GM23338 (cell line): ENCODE results near the gene FUT8.

Source experiments
- CREB1 ChIP-seq: fragments of 250-450 bp; sonication (Bioruptor Pico); IDR thresholded peaks from 2 replicates; pipeline ENCODE4 v1.5.0; 2020; ENCODE audit warnings: low read depth, mild to moderate bottlenecking, moderate library complexity
- EZH2 ChIP-seq: fragments of 200-600 bp; sonication (generic); IDR thresholded peaks from one replicate; pipeline ENCODE4 v1.8.0; 2017; ENCODE audit warnings: antibody characterized with exemption, mild to moderate bottlenecking, low read depth; ENCODE audit not compliant: unreplicated experiment
- EZH2phosphoT487 ChIP-seq: fragments of 200-600 bp; sonication (generic); IDR thresholded peaks from one replicate; pipeline ENCODE4 v1.8.1; 2018; ENCODE audit warnings: antibody characterized with exemption; ENCODE audit not compliant: unreplicated experiment
- JUNB ChIP-seq: IDR thresholded peaks from one replicate; pipeline ENCODE4 v1.6.1; 2016; ENCODE audit warnings: antibody characterized with exemption; ENCODE audit not compliant: unreplicated experiment
- NANOG ChIP-seq: IDR thresholded peaks from 2 replicates; pipeline ENCODE4 v1.6.1; 2016; ENCODE audit warnings: antibody characterized with exemption, borderline replicate concordance
- POLR2AphosphoS5 ChIP-seq: IDR thresholded peaks from 2 replicates; pipeline ENCODE4 v1.6.1; 2016; ENCODE audit warnings: antibody characterized with exemption, low read depth
- STAT1 ChIP-seq: IDR thresholded peaks from one replicate; pipeline ENCODE4 v1.6.1; 2016; ENCODE audit warnings: antibody characterized with exemption; ENCODE audit not compliant: unreplicated experiment
- ZNF114 ChIP-seq: fragments of 250-450 bp; sonication (Bioruptor Pico); IDR thresholded peaks from 2 replicates; pipeline ENCODE4 v1.5.0; 2020; ENCODE audit warnings: mild to moderate bottlenecking, moderate library complexity
- ZNF331 ChIP-seq: fragments of 250-450 bp; sonication (Bioruptor Pico); IDR thresholded peaks from 2 replicates; pipeline ENCODE4 v1.5.0; 2020; ENCODE audit warnings: low read depth, mild to moderate bottlenecking, moderate library complexity
- TF ChIP-seq, protein P1 (sequence below), 2 experiments: fragments of 200-600 bp in 1 of 2; sonication (generic) in 1 of 2; conservative IDR thresholded peaks; 2 replicates each; pipeline versions ENCODE4 v1.5.1 to v1.6.1; 2016 to 2017; ENCODE audit warnings: antibody characterized with exemption in 2 of 2, low read depth in 2 of 2, mild to moderate bottlenecking in 2 of 2, moderate library complexity in 1 of 2
- TF ChIP-seq, protein P2 (sequence below): IDR thresholded peaks from one replicate; pipeline ENCODE4 v1.6.1; 2018; ENCODE audit warnings: antibody characterized with exemption; ENCODE audit not compliant: unreplicated experiment
- TF ChIP-seq, protein P3 (sequence below): IDR thresholded peaks from 2 replicates; pipeline ENCODE4 v1.6.1; 2016; ENCODE audit warnings: antibody characterized with exemption
- TF ChIP-seq, protein P4 (sequence below): fragments of 250-450 bp; sonication (Bioruptor Pico); IDR thresholded peaks from 2 replicates; pipeline ENCODE4 v1.5.0; 2020; ENCODE audit warnings: mild to moderate bottlenecking, moderate library complexity

DNA sequence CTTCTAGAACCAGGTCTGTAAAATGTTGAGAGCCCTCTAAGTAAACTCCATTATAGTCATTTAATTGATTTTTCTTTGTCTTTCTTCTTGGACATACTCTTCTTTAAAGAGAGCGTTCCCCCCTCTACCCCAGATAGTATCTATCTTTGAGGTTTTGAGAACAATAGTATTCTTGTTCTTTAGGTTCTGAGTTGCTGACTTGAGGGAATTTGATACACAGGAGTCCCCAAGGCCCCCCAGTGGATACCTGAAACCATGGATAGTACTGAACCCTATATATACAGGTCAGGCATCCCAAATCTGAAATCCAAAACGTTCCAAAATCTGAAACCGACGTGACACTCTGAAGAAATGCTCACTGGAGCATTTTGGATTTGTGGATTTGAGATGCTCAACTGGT lies 65.5 kb downstream of the FUT8 start:
- TF ChIP-seq POLR2AphosphoS5 (no peak), EZH2phosphoT487 (no peak), EZH2 (no peak), ZNF114 (no peak), CREB1 (CRISPR knock-in tag) (no peak), JUNB (no peak), NANOG (no peak), STAT1 (no peak), ZNF331 (CRISPR knock-in tag) (no peak)
- TF ChIP-seq, protein P1, sequence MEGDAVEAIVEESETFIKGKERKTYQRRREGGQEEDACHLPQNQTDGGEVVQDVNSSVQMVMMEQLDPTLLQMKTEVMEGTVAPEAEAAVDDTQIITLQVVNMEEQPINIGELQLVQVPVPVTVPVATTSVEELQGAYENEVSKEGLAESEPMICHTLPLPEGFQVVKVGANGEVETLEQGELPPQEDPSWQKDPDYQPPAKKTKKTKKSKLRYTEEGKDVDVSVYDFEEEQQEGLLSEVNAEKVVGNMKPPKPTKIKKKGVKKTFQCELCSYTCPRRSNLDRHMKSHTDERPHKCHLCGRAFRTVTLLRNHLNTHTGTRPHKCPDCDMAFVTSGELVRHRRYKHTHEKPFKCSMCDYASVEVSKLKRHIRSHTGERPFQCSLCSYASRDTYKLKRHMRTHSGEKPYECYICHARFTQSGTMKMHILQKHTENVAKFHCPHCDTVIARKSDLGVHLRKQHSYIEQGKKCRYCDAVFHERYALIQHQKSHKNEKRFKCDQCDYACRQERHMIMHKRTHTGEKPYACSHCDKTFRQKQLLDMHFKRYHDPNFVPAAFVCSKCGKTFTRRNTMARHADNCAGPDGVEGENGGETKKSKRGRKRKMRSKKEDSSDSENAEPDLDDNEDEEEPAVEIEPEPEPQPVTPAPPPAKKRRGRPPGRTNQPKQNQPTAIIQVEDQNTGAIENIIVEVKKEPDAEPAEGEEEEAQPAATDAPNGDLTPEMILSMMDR (conservative IDR thresholded peaks at IDR 0.05; ENCODE audit: low read depth in 2 of 2), result no peak
- TF ChIP-seq, protein P2, sequence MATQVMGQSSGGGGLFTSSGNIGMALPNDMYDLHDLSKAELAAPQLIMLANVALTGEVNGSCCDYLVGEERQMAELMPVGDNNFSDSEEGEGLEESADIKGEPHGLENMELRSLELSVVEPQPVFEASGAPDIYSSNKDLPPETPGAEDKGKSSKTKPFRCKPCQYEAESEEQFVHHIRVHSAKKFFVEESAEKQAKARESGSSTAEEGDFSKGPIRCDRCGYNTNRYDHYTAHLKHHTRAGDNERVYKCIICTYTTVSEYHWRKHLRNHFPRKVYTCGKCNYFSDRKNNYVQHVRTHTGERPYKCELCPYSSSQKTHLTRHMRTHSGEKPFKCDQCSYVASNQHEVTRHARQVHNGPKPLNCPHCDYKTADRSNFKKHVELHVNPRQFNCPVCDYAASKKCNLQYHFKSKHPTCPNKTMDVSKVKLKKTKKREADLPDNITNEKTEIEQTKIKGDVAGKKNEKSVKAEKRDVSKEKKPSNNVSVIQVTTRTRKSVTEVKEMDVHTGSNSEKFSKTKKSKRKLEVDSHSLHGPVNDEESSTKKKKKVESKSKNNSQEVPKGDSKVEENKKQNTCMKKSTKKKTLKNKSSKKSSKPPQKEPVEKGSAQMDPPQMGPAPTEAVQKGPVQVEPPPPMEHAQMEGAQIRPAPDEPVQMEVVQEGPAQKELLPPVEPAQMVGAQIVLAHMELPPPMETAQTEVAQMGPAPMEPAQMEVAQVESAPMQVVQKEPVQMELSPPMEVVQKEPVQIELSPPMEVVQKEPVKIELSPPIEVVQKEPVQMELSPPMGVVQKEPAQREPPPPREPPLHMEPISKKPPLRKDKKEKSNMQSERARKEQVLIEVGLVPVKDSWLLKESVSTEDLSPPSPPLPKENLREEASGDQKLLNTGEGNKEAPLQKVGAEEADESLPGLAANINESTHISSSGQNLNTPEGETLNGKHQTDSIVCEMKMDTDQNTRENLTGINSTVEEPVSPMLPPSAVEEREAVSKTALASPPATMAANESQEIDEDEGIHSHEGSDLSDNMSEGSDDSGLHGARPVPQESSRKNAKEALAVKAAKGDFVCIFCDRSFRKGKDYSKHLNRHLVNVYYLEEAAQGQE, result no peak
- TF ChIP-seq, protein P3, sequence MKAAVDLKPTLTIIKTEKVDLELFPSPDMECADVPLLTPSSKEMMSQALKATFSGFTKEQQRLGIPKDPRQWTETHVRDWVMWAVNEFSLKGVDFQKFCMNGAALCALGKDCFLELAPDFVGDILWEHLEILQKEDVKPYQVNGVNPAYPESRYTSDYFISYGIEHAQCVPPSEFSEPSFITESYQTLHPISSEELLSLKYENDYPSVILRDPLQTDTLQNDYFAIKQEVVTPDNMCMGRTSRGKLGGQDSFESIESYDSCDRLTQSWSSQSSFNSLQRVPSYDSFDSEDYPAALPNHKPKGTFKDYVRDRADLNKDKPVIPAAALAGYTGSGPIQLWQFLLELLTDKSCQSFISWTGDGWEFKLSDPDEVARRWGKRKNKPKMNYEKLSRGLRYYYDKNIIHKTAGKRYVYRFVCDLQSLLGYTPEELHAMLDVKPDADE, result no peak
- TF ChIP-seq, protein P4, sequence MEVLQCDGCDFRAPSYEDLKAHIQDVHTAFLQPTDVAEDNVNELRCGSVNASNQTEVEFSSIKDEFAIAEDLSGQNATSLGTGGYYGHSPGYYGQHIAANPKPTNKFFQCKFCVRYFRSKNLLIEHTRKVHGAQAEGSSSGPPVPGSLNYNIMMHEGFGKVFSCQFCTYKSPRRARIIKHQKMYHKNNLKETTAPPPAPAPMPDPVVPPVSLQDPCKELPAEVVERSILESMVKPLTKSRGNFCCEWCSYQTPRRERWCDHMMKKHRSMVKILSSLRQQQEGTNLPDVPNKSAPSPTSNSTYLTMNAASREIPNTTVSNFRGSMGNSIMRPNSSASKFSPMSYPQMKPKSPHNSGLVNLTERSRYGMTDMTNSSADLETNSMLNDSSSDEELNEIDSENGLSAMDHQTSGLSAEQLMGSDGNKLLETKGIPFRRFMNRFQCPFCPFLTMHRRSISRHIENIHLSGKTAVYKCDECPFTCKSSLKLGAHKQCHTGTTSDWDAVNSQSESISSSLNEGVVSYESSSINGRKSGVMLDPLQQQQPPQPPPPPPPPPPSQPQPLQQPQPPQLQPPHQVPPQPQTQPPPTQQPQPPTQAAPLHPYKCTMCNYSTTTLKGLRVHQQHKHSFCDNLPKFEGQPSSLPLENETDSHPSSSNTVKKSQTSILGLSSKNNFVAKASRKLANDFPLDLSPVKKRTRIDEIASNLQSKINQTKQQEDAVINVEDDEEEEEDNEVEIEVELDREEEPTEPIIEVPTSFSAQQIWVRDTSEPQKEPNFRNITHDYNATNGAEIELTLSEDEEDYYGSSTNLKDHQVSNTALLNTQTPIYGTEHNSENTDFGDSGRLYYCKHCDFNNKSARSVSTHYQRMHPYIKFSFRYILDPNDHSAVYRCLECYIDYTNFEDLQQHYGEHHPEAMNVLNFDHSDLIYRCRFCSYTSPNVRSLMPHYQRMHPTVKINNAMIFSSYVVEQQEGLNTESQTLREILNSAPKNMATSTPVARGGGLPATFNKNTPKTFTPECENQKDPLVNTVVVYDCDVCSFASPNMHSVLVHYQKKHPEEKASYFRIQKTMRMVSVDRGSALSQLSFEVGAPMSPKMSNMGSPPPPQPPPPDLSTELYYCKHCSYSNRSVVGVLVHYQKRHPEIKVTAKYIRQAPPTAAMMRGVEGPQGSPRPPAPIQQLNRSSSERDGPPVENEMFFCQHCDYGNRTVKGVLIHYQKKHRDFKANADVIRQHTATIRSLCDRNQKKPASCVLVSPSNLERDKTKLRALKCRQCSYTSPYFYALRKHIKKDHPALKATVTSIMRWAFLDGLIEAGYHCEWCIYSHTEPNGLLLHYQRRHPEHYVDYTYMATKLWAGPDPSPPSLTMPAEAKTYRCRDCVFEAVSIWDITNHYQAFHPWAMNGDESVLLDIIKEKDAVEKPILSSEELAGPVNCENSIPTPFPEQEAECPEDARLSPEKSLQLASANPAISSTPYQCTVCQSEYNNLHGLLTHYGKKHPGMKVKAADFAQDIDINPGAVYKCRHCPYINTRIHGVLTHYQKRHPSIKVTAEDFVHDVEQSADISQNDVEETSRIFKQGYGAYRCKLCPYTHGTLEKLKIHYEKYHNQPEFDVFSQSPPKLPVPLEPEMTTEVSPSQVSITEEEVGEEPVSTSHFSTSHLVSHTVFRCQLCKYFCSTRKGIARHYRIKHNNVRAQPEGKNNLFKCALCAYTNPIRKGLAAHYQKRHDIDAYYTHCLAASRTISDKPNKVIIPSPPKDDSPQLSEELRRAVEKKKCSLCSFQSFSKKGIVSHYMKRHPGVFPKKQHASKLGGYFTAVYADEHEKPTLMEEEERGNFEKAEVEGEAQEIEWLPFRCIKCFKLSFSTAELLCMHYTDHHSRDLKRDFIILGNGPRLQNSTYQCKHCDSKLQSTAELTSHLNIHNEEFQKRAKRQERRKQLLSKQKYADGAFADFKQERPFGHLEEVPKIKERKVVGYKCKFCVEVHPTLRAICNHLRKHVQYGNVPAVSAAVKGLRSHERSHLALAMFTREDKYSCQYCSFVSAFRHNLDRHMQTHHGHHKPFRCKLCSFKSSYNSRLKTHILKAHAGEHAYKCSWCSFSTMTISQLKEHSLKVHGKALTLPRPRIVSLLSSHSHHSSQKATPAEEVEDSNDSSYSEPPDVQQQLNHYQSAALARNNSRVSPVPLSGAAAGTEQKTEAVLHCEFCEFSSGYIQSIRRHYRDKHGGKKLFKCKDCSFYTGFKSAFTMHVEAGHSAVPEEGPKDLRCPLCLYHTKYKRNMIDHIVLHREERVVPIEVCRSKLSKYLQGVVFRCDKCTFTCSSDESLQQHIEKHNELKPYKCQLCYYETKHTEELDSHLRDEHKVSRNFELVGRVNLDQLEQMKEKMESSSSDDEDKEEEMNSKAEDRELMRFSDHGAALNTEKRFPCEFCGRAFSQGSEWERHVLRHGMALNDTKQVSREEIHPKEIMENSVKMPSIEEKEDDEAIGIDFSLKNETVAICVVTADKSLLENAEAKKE, result no peak
